ENCODE measurements around the gene FAAP100.

Gene FAAP100

GRCh38 chr17:81509972-81510784 is 42.0 kb downstream of the FAAP100 start:
- DNase-seq, result no peak

DNA sequence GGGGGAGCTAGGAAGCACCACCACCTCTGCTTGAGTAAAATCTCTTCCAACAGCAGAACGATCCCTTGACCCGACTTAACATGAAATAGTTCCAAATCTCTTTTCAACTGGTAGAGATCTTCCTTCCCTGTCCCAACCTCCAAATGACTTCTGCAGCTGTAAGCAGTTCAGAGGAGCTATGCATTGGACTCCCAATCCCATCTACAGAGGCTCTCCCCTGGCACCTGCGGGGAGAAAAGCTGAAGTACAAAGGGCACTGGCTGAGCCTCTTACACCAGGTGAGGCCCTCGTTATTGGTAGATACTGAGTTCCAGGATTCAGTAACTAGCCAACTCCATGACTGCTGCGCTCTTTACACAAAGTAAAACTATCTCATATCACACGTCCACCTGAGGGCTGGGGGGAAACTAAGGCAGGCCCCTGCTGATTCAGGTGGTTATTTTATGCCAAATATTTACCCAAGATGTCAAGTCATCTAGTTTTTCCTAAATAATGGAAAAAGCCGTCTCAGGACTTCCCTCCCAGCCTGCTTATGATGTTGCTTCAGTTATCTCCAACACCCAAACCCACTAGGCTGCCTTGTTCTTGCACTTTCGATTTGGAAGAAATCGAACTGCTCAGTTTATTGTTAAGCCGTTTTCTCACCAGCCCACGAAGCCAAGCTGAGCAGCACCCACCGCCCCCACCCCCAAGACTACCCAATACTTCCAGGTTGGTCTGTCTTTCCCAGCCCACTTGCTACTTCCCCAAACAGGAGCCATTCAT is 42.8 kb downstream of the FAAP100 start:
- DNase-seq, result no peak

GRCh38 chr17:81508639-81509206 is 43.4 kb downstream of the FAAP100 start:
- no peak for DNase-seq

DNA sequence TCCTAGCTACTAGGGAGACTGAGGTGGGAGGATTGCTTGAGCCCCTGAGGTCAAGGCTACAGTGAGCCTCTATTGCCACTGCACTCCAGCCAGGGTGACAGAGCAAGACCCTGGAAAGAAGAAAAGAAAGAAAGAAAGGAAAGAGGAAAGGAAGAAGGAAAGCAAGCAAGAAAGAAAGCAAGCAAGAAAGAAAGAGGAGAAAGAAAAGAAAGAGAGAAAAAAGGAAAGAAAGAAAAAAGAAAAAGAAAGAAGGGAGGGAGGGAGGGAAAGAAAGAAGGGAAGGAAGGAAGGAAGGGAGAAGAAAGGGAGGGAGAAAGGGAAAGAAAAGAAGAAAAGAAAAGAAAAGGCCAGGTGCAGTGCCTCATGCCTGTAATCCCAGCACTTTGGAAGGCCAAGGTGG is 48.5 kb downstream of the FAAP100 start:
- no peak for DNase-seq

DNA sequence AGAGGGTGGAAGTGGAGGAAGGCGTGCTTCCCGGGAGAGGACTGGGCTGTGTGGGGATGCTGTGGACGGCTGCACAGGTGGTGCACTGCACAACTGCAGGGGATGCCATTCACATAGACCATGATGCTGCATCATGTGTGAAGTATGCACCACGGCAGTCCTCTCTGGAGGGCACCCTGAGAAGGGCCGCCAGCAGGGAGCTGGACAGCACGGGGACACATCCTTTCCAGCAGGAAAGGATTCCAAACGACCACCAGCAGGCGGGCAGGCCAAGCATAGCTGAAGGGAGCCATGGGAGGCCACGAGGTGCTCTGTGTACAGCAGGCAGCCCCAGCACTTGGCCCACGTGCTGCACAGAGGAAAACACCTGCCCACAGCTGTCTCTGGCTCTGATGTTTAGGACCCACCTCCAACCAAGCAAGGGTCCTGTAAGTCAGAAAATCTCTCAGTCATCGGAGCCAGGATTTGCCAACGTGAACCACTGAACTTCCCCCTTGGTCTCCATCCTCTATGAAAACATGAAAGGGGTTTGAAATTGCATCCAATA is 49.6 kb downstream of the FAAP100 start:
- DNase-seq, result no peak

DNA sequence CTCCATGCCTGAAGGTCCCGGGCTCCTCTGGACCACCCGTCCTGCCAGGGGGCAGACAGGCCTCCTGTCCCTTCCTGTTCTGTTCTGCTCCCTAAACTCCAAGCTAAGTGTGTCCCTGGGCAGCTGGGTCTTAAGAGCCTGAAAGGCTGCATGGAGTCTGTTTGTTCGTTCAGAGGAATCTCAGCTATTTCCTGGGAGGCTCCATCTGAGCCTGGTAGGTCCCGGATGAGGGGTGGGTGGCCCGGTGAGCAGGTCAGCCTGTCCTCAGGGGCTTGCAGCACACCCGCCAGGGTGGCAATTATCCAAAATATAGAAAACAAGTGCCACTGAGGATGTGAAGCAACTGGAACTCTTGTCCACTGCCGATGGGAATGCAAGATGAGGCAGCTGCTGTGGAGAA is 52.1 kb downstream of the FAAP100 start:
- DNase-seq, result no peak

DNA sequence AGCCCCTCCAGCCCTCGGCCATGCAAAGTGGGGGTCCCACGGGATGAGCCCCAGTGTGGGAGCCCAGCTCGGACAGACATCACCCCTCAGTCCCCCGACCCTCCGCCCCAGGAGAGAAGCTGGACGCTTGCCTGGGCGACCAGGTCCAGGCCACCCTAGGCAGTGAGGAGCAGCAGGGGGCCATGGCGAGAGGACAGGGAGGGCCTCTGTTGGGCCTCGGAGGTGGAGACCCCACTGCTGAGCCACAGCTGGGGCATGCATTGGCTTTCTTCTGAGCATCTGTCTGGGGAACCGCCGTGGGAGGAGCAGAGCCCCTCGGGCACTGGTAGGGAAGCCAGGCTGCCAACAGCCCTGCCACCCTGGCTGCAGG is 52.6 kb downstream of the FAAP100 start:
- no peak for DNase-seq

DNA sequence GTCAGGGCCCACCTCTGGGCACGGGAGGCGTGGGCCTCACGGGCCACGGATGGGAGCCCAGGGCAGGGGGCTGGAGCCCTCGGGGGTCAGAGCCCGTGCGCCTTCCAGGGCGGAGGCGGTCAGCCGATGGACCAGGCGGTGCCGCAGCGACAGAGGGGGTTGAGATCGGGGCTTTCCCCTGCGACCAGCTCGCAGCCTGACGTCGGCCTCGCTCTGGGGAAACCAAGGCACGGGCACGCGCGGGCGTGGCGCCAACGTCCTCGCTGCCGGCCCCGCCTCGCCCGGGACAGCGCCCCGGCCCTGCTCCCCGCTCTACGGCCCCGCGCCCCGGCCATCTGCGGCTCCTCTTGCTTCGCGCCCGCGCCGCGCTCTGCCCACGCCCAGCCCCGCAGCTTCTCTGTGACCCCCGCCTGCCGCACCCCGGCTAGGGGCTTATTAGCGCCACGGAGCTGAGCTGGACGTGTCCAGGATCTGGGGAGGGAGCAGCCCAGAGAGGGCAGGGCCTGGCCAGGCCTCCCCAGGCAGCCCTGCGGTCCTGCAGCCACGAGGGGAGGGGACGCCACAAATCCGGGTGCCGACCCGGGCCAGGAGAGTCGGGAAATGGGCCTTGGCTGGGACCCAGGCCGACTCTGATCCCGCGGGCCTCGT is 53.1 kb downstream of the FAAP100 start:
- DNase-seq, result no peak

- no peak for DNase-seq
Measured at GRCh38 chr17:81494626-81495377, 57.4 kb downstream of the FAAP100 start.

DNA sequence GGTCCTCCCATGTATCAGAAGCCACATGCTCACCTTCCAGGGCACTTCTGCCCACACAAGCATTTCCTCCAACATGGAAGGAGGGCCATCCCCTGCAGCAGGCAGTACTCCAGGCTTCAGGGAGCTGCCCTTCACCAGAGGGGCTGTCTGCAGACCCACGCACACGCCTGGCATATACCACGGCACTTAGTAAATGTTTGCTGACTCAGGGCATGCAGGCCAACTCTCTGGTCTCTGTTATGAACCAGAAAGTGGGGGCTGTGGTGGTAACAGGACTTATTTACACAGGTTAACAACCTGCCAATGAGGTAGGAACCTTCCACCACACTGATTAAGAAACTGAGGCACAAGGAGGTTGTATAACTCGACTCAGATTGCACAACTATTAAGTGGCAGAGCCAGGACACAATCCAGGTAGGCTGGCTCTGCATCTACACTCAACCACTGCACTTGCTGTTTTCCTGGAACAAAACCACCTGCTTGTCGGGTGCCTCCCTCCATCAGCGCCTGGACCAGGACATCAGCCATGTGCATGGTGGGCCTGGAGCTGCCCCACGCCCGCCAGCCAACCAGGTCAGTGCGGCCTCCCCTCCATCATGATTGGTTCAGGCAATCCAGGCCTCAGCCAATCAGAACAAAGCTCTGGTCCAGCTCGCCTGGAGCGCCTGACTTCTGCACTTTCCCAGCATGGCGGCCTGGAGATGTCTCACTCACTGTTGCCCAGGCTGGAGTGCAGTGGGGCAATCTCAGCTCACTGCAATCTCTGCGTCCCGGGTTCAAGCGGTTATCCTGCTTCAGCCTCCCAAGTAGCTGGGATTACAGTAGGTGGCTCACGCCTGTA is 58.7 kb downstream of the FAAP100 start:
- no peak for DNase-seq

DNA sequence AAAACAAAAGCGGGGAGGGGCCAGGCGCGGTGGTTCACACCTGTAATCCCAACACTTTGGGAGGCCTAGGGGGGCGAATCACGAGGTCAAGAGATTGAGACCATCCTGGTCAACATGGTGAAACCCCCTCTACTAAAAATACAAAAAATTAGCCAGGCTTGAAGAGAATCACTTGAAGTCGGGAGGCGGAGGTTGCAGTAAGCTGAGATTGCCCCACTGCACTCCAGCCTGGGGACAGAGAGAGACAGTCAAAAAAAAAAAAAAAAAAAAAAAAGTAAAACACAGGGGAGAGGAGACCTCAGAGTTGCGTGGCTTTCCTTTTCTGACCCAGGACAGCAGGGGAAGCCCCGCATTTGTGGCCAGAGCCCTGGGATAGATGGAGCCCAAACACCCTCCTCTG is 59.4 kb downstream of the FAAP100 start:
- DNase-seq, result no peak

DNA sequence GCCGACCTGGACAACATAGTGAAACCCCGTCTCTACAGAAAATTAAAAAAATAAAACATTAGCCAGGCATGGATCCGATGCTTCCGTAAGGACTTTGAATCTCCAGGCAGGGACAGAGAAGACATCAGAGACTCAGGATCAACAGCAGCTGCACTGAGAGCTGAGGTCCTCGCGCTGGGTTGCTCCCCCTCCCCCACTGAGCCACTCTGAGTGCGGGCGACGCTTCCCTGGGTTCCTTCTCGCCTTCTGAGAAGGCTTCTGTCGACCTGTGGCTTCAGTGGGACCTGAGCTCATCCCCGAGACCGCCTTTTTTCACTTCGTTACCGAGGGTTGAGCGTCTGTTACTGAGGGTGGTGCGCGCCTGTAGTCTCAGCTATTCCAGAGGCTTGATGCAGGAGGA is 60.0 kb downstream of the FAAP100 start:
- no peak for DNase-seq

- no peak for DNase-seq
Measured at GRCh38 chr17:81491761-81492160, 60.4 kb downstream of the FAAP100 start.

DNA sequence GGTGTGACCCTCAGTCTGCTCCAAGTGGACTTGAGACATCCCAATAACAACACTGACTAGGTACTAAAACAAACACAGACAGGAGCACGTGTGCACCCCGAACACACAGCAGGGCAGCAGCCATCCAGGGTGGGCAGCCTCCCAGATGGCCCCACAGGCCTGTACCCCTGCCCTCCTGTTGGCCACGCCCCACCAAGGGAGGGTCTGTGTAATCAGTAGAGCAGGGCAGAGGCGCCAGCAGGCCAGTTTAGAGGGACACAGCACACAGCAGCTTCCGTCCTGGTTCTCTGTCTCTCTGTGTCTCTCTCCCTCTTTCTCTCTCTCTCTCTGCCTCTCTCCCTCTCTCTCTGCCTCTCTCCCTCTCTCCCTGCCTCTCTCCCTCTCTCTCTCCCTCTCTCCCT is 61.0 kb downstream of the FAAP100 start:
- DNase-seq, result no peak

- DNase-seq, result no peak
Measured at GRCh38 chr17:81489998-81490992, 61.9 kb downstream of the FAAP100 start.

Measured in GOT3 (cell line).